Femur (tissue), 1 donor: ENCODE data around the gene SLC7A10.

Source experiments
- DNase-seq: peaks from one replicate; pipeline ENCODE4 v3.0.0-alpha.2; 2017

Gene SLC7A10

GRCh38 chr19:33225458-33225926 is at the start of gene SLC7A10:
TSS of gene SLC7A10 (minus strand) at chr19:33225850. CDS start at chr19:33225703, 147 bp downstream.
- no peak for DNase-seq

GRCh38 chr19:33274663-33275558 is 49.3 kb upstream of the SLC7A10 start:
- no peak for DNase-seq

GRCh38 chr19:33273881-33274662 is 48.4 kb upstream of the SLC7A10 start:
- peak; percentile 60 for DNase-seq

- DNase-seq: no peak
Observed at GRCh38 chr19:33273065-33273736, 47.6 kb upstream of the SLC7A10 start.

- DNase-seq: no peak
Observed at GRCh38 chr19:33271246-33272021, 45.8 kb upstream of the SLC7A10 start.

- no peak for DNase-seq
Observed at GRCh38 chr19:33270769-33271168, 45.1 kb upstream of the SLC7A10 start.

GRCh38 chr19:33269016-33269415 is 43.4 kb upstream of the SLC7A10 start:
- no peak for DNase-seq

- no peak for DNase-seq
Observed at GRCh38 chr19:33268162-33268991, 42.7 kb upstream of the SLC7A10 start.

GRCh38 chr19:33267706-33268105 is 42.1 kb upstream of the SLC7A10 start:
- no peak for DNase-seq

GRCh38 chr19:33266974-33267484 is 41.4 kb upstream of the SLC7A10 start:
- no peak for DNase-seq

GRCh38 chr19:33264881-33265445 is 39.3 kb upstream of the SLC7A10 start:
- DNase-seq: no peak

GRCh38 chr19:33263325-33264023 is 37.8 kb upstream of the SLC7A10 start:
- DNase-seq: no peak

GRCh38 chr19:33261511-33262189 is 36.0 kb upstream of the SLC7A10 start:
- no peak for DNase-seq

GRCh38 chr19:33260628-33261418 is 35.2 kb upstream of the SLC7A10 start:
- no peak for DNase-seq

GRCh38 chr19:33259539-33259938 is 33.9 kb upstream of the SLC7A10 start:
- DNase-seq: no peak

GRCh38 chr19:33257828-33258227 is 32.2 kb upstream of the SLC7A10 start:
- no peak for DNase-seq

GRCh38 chr19:33256261-33256660 is 30.6 kb upstream of the SLC7A10 start:
- DNase-seq: no peak

GRCh38 chr19:33255781-33256180 is 30.1 kb upstream of the SLC7A10 start:
- DNase-seq: no peak
